ENCODE data around the gene FKBP1A.

DNA sequence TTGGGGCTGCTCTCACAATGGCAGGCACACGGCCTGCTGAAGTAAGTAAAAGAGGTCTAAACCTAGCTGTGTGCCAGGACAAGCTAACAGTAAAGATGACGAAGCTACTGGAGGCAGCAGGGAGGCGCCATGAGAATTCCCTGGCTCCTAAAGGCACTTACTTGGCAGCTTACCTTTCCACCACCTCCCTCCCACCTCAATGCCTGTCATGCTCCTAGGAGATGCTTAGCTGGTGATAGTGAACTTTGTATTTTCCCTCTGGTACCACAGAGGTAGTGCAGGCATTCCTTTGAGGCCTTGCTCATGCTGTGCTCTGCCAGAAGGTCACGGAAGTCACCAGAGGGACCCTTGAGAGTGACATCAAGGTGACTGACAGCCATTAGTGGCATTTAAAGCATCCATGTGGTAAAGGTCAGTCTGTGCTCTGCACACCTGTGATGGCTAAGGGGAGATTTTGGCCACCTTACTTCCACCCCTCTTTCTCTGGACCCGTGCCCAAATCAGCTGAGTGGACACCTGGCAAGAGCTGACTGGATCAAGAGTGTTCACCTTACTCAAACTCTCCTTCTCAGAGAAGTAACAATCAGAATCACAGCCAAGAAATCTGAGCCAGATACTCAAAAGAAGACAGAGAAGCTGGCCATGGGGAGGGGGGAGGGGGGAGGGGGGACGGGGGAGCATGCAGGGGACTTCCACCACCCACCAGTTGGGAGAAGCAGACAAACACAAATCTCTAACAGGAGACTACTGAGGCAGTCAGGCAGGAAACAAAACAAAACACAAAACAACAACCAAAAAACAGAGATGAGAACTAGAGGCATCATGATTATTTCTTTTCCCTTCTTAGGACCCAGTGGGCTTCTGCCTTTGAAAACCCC lies 2.9 kb downstream of the FKBP1A start:
- TF ChIP-seq POLR2A (IDR thresholded peaks at IDR 0.05; ENCODE audit: low read length) (no peak), GATA1 (IDR thresholded peaks at IDR 0.05; ENCODE audit: low read depth, low read length) (no peak)
